ENCODE data around the gene LAMA5.

GRCh38 chr20:62329389-62330377 is 37.4 kb downstream of the LAMA5 start:
- TF ChIP-seq CTCF (IDR thresholded peaks at IDR 0.05) (no peak), EZH2 (IDR thresholded peaks at IDR 0.05; ENCODE audit: borderline replicate concordance, insufficient read depth, low read depth, low read length, poor library complexity, severe bottlenecking) (no peak)

All from B cell (primary cell).